ENCODE results near the gene GAS2L1. TPM values are rescaled to one million over a fixed set of nuclear protein-coding genes. Genes with fewer than 3 reads are reported as not detected.

GAS2L1 gene
- total RNA-seq, 1 experiment from 2014 or later = 8.0 TPM

DNA sequence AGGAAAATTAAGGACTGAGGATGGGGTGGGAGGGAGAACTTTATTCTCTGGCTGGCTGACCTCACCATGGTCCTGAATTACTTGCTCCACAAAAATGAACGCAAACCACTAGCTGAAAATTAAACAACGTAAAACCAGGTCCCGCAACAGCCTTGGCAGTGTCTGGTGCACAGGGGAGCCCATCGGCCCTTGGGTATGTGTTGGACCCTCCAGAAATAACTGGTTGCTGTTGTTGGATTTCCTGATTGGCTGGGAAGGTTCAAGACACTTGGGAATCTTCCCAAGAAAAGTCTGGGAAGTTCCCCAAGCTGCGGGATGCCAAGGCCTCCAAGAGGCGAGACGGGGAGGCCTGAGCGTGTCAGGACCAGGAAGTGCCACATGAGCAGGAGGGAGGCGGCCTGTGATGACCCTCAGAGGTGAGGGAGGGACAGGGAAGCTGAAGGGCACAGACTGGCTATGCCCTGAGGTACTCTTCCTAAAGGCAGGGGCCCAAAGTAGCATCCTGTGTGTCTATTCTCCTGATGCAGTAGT lies 19.4 kb downstream of the GAS2L1 start:
- Histone ChIP-seq H3K23ac (ENCODE audit: insufficient read length, low read depth, low read length) (no peak overlapping the region), H3K4me1 (ENCODE audit: insufficient read depth, low read length) (no peaks in the 10 kb centered on the region), H2AK5ac (ENCODE audit: insufficient read length, low read length) (no peak overlapping the region), H2BK12ac (ENCODE audit: insufficient read length, low read depth, low read length) (no peak overlapping the region), H3K18ac (ENCODE audit: insufficient read length, low read depth, low read length) (no peak overlapping the region), H3K9ac (ENCODE audit: extremely low read depth, insufficient read length, low read length) (no peak overlapping the region), H4K8ac (replicated peaks; ENCODE audit: insufficient read length, low read depth, low read length) (no peak overlapping the region), H3K14ac (ENCODE audit: insufficient read depth, low read length) (no peak overlapping the region), H3K79me2 (ENCODE audit: insufficient read depth, low read length) (no peaks in the 10 kb centered on the region), H2BK5ac (ENCODE audit: insufficient read length, low read length) (no peak overlapping the region), H3T11ph (ENCODE audit: low read length) (no peak overlapping the region), H2AFZ (ENCODE audit: low read length) (no peak overlapping the region), H2BK120ac (ENCODE audit: low read depth, low read length, poor library complexity, severe bottlenecking) (no peak overlapping the region), H4K91ac (ENCODE audit: insufficient read length, low read depth, low read length) (no peak overlapping the region), H2BK15ac (ENCODE audit: low read depth, low read length) (no peak overlapping the region), H3K27me3 (ENCODE audit: insufficient read depth, low read length) (no peaks in the 10 kb centered on the region), H3K4ac (ENCODE audit: low read depth, low read length) (no peak overlapping the region), H3K23me2 (ENCODE audit: insufficient read length, low read depth, low read length, poor library complexity, severe bottlenecking) (no peaks in the 10 kb centered on the region), H3K27ac (ENCODE audit: insufficient read length, low read depth, low read length) (no peak overlapping the region), H3K4me2 (ENCODE audit: insufficient read depth, insufficient read length, low read length) (no peak overlapping the region), H4K20me1 (ENCODE audit: control insufficient read depth, insufficient read depth, insufficient read length) (no peaks in the 10 kb centered on the region), H3K9me3 (ENCODE audit: control insufficient read depth, low read depth, low read length) (no peaks in the 10 kb centered on the region), H3K56ac (ENCODE audit: insufficient read length, low read depth, low read length) (no peak overlapping the region), H3K79me1 (ENCODE audit: insufficient read depth, low read depth, low read length, poor library complexity, severe bottlenecking) (no peaks in the 10 kb centered on the region), H2BK20ac (ENCODE audit: low read depth, low read length, poor library complexity, severe bottlenecking) (no peak overlapping the region), H4K5ac (ENCODE audit: insufficient read length, low read depth, low read length) (no peak overlapping the region)
- TF ChIP-seq, protein P1, sequence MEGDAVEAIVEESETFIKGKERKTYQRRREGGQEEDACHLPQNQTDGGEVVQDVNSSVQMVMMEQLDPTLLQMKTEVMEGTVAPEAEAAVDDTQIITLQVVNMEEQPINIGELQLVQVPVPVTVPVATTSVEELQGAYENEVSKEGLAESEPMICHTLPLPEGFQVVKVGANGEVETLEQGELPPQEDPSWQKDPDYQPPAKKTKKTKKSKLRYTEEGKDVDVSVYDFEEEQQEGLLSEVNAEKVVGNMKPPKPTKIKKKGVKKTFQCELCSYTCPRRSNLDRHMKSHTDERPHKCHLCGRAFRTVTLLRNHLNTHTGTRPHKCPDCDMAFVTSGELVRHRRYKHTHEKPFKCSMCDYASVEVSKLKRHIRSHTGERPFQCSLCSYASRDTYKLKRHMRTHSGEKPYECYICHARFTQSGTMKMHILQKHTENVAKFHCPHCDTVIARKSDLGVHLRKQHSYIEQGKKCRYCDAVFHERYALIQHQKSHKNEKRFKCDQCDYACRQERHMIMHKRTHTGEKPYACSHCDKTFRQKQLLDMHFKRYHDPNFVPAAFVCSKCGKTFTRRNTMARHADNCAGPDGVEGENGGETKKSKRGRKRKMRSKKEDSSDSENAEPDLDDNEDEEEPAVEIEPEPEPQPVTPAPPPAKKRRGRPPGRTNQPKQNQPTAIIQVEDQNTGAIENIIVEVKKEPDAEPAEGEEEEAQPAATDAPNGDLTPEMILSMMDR (conservative IDR thresholded peaks at IDR 0.05) = no peak
- Mint-ChIP-seq H3K4me1 (peaks cover under 1 to 1% of the 10 kb centered on the region in 2 experiments; a peak in 2 of 4 replicates), H3K4me3 (no peak overlapping the region), H3K36me3 (ENCODE audit: insufficient read depth in 1 of 3, low read depth in 3 of 3) (peaks cover 3 to 19% (median 18%) of the 10 kb centered on the region in 3 experiments; a peak in 5 of 7 replicates), H3K9me3 (no peaks in the 10 kb centered on the region), H3K27me3 (ENCODE audit: low read depth) (no peaks in the 10 kb centered on the region), H3K27ac (0 out of 7 replicates have a peak overlapping the region, but pooled peaks of 1 of the 3 experiments have one; percentile 13)
- no CpG with 5 or more reads among the region's 9 CpGs for WGBS (ENCODE audit: extremely low coverage, insufficient read length, low lambda C conversion rate)
- DNase-seq = no peak
